ENCODE measurements around the gene FGF2. TPM values are rescaled to one million over a fixed set of nuclear protein-coding genes. Genes with fewer than 3 reads are reported as not detected.

Gene FGF2
- total RNA-seq, 1 experiment from 2014 or later = 99.0 TPM

GRCh38 chr4:122873821-122874593 lies 47.4 kb downstream of the FGF2 start:
- Histone ChIP-seq H2AFZ (ENCODE audit: low read length) (no peak overlapping the region), H2BK15ac (ENCODE audit: low read depth, low read length) (no peak overlapping the region), H3K9ac (ENCODE audit: extremely low read depth, insufficient read length, low read length) (no peak overlapping the region), H4K91ac (ENCODE audit: insufficient read length, low read depth, low read length) (no peak overlapping the region), H3K56ac (ENCODE audit: insufficient read length, low read depth, low read length) (no peak overlapping the region), H3K27me3 (ENCODE audit: insufficient read depth, low read length) (no peaks in the 10 kb centered on the region), H3K4me2 (ENCODE audit: insufficient read depth, insufficient read length, low read length) (no peak overlapping the region), H2BK12ac (ENCODE audit: insufficient read length, low read depth, low read length) (no peak overlapping the region), H3K14ac (ENCODE audit: insufficient read depth, low read length) (no peak overlapping the region), H2AK5ac (ENCODE audit: insufficient read length, low read length) (no peak overlapping the region), H4K20me1 (ENCODE audit: control insufficient read depth, insufficient read depth, insufficient read length) (no peaks in the 10 kb centered on the region), H3K23me2 (ENCODE audit: insufficient read length, low read depth, low read length, poor library complexity, severe bottlenecking) (no peaks in the 10 kb centered on the region), H3K79me2 (ENCODE audit: insufficient read depth, low read length) (peaks cover 25% of the 10 kb centered on the region; the same call in 1 of the 2 replicates), H3K23ac (ENCODE audit: insufficient read length, low read depth, low read length) (no peak overlapping the region), H2BK20ac (ENCODE audit: low read depth, low read length, poor library complexity, severe bottlenecking) (no peak overlapping the region), H3K4me1 (ENCODE audit: insufficient read depth, low read length) (no peaks in the 10 kb centered on the region), H3K18ac (ENCODE audit: insufficient read length, low read depth, low read length) (no peak overlapping the region), H4K5ac (ENCODE audit: insufficient read length, low read depth, low read length) (no peak overlapping the region), H2BK120ac (ENCODE audit: low read depth, low read length, poor library complexity, severe bottlenecking) (no peak overlapping the region), H3T11ph (ENCODE audit: low read length) (no peak overlapping the region), H4K8ac (replicated peaks; ENCODE audit: insufficient read length, low read depth, low read length) (no peak overlapping the region), H3K9me3 (ENCODE audit: control insufficient read depth, low read depth, low read length) (no peaks in the 10 kb centered on the region), H3K4ac (ENCODE audit: low read depth, low read length) (no peak overlapping the region), H3K79me1 (ENCODE audit: insufficient read depth, low read depth, low read length, poor library complexity, severe bottlenecking) (peaks cover 10% of the 10 kb centered on the region), H3K27ac (ENCODE audit: insufficient read length, low read depth, low read length) (no peak overlapping the region), H2BK5ac (ENCODE audit: insufficient read length, low read length) (no peak overlapping the region)
- Mint-ChIP-seq H3K27ac (peak overlapping the region in 1 of 3 experiments; percentile 89; a peak in 1 of 7 replicates), H3K4me1 (peaks cover 40 to 55% of the 10 kb centered on the region in 2 experiments), H3K36me3 (ENCODE audit: insufficient read depth in 1 of 3, low read depth in 3 of 3) (peaks cover 49 to 52% (median 52%) of the 10 kb centered on the region in 3 experiments), H3K27me3 (ENCODE audit: low read depth) (no peaks in the 10 kb centered on the region), H3K9me3 (peaks cover 7 to 12% of the 10 kb centered on the region in 2 experiments; a peak in 4 of 5 replicates), H3K4me3 (no peak overlapping the region)
- DNase-seq = no peak
- no peak for TF ChIP-seq CTCF (conservative IDR thresholded peaks at IDR 0.05)
- WGBS (ENCODE audit: extremely low coverage, insufficient read length, low lambda C conversion rate) = no CpG with 5 or more reads among the region's 4 CpGs

Measured in H9 (cell line).